Fibroblast of pulmonary artery (primary cell): ENCODE data around the gene CKAP2L.

ENCODE experiments used
- DNase-seq: peaks from one replicate; pipeline ENCODE4 v3.0.0-alpha.2; 2010; ENCODE audit warnings: low read depth
- H3K4me3 ChIP-seq: replicated peaks from 2 replicates; pipeline ENCODE4 v1.5.1; 2011; ENCODE audit warnings: low read depth, mild to moderate bottlenecking, control low read depth, low read length, moderate library complexity
- CTCF ChIP-seq: IDR thresholded peaks from 2 replicates; pipeline ENCODE4 v1.5.1; 2011; ENCODE audit warnings: mild to moderate bottlenecking, control low read depth, low read length, inconsistent platforms; ENCODE audit errors: missing control alignments

The CKAP2L gene

GRCh38 chr2:112692495-112692911 is 71.9 kb downstream of the CKAP2L start:
- no peak overlapping the region for H3K4me3 ChIP-seq
- TF ChIP-seq CTCF: no peak
- peak; percentile 93 for DNase-seq

GRCh38 chr2:112691881-112692281 is 72.5 kb downstream of the CKAP2L start:
- no peak overlapping the region for H3K4me3 ChIP-seq
- TF ChIP-seq CTCF: no peak
- peak; percentile 51 for DNase-seq

GRCh38 chr2:112690853-112691401 is 73.5 kb downstream of the CKAP2L start:
- no peak overlapping the region for H3K4me3 ChIP-seq
- DNase-seq: peak; percentile 67
- TF ChIP-seq CTCF: peak; percentile 57

- no peak for TF ChIP-seq CTCF
- no peak overlapping the region for H3K4me3 ChIP-seq
- no peak for DNase-seq
Observed at GRCh38 chr2:112688086-112688880, 76.1 kb downstream of the CKAP2L start.

GRCh38 chr2:112687522-112687921 is 76.9 kb downstream of the CKAP2L start:
- no peak for TF ChIP-seq CTCF
- no peak for DNase-seq
- no peak overlapping the region for H3K4me3 ChIP-seq
